Stomach (tissue), 9 donors: ENCODE results near the gene JPH3. TPM values are rescaled to one million over a fixed set of nuclear protein-coding genes. Genes with fewer than 3 reads are reported as not detected.

ENCODE experiments used
- DNase-seq, 2 donors: peaks; one replicate each; pipeline versions ENCODE4 v3.0.0 to v3.0.0-alpha.2; 2013 to 2019
- H3K27ac ChIP-seq, 5 donors: fragments of 200-600 bp in 4 of 5; sonication (generic) in 4 of 5; one replicate each; pipeline ENCODE4 v1.5.1; 2013 to 2019; ENCODE audit warnings: mild to moderate bottlenecking in 1 of 5, moderate library complexity in 1 of 5
- H3K27me3 ChIP-seq, 3 donors: fragments of 200-600 bp; sonication (generic); one replicate each; pipeline ENCODE4 v1.5.1; 2017 to 2019; ENCODE audit warnings: mixed run types in 1 of 3
- H3K36me3 ChIP-seq, 4 donors: fragments of 200-600 bp; sonication (generic); 1 replicate in 3 of 4; 2 replicates in 1 of 4; pipeline ENCODE4 v1.5.1; 2016 to 2019
- H3K4me1 ChIP-seq, 4 donors: fragments of 200-600 bp; sonication (generic); one replicate each; pipeline ENCODE4 v1.5.1; 2016 to 2019
- H3K4me3 ChIP-seq, 4 donors: fragments of 200-600 bp; sonication (generic) in 3 of 4; one replicate each; pipeline ENCODE4 v1.5.1; 2016 to 2019; ENCODE audit warnings: mild to moderate bottlenecking in 1 of 4
- H3K9me3 ChIP-seq, 4 donors: fragments of 200-600 bp; sonication (generic); one replicate each; pipeline ENCODE4 v1.5.1; 2016 to 2019
- CTCF ChIP-seq, 7 experiments: fragments of 450-650 bp in 4 of 7; fragments of 200-600 bp in 3 of 7; sonication (generic) in 3 of 7; IDR thresholded peaks; one replicate each; pipeline ENCODE4 v1.5.1; 2016 to 2019; ENCODE audit warnings: antibody characterized with exemption in 7 of 7, control low read depth in 2 of 7, mild to moderate bottlenecking in 1 of 7
- EP300 ChIP-seq: sonication (generic); formaldehyde crosslinking; IDR thresholded peaks from one replicate; pipeline ENCODE4 v1.6.1; 2017; ENCODE audit warnings: antibody characterized with exemption
- POLR2A ChIP-seq, 4 donors: fragments of 450-650 bp; IDR thresholded peaks; one replicate each; pipeline ENCODE4 v1.6.1; 2016; ENCODE audit warnings: antibody characterized with exemption in 4 of 4, control low read depth in 2 of 4, mild to moderate bottlenecking in 1 of 4, moderate library complexity in 1 of 4
- POLR2AphosphoS5 ChIP-seq, 3 donors: sonication (generic); formaldehyde crosslinking; IDR thresholded peaks; one replicate each; pipeline ENCODE4 v1.6.1; 2016; ENCODE audit warnings: antibody characterized with exemption in 3 of 3
- WGBS, 5 donors: extraction: QIAGEN DNeasy Blood & Tissue Kit in 3 of 5; methylation state at CpG; one replicate each; pipeline versions ENCODE4 v1.1.5 to v1.1.7; 2013 to 2018; 5-methylcytosine and 5-hydroxymethylcytosine counted together
- intact Hi-C: fragments of 100-400 bp; cut with DNase I; formaldehyde crosslinking; loops from one replicate; pipeline ENCODE4 v1.15.1; 2023; ENCODE audit warnings: low total_unique reads
- polyA plus RNA-seq, 3 donors: library from polyadenylated mRNA; stranded (reverse); fragments of 200-250 nt; gene quantifications; one replicate each; pipeline ENCODE4 v1.2.3, GENCODE V29; 2013
- total RNA-seq, 5 donors: library from RNA; depleted of rRNA; stranded (reverse); fragments of >200 nt; gene quantifications; one replicate each; pipeline versions ENCODE4 v1.1.0 to v1.2.3, GENCODE V29; 2014 to 2016
- donor health status: healthy with polysubstance abuse.
- donor health status: Bipolar disorder and iron deficiency.
- donor health status: healthy.

Gene JPH3
- total and polyA plus RNA-seq, 8 donors: 0.31 to 1.3 (median 0.66) TPM; not detected in 2

GRCh38 chr16:87626905-87627304 lies 24.6 kb downstream of the JPH3 start:
- WGBS, 5 donors: 74 to 79% (median 77%) methylated on average over 6 of the region's 6 CpGs
- Histone ChIP-seq H3K27ac (no peak overlapping the region), H3K4me3 (no peak overlapping the region), H3K36me3 (no peaks in the 10 kb centered on the region), H3K4me1 (no peaks in the 10 kb centered on the region), H3K9me3 (peaks cover 0 to 18% (median 15%) of the 10 kb centered on the region in 4 donors), H3K27me3 (peaks cover 0 to 43% (median 8%) of the 10 kb centered on the region in 3 donors)
- no peak for DNase-seq
- TF ChIP-seq CTCF (IDR thresholded peaks at IDR 0.05) (no peak), EP300 (no peak), POLR2A (IDR thresholded peaks at IDR 0.05) (no peak), POLR2AphosphoS5 (IDR thresholded peaks at IDR 0.05) (no peak)
- intact Hi-C loops: no loop called here

GRCh38 chr16:87627542-87628245 lies 25.4 kb downstream of the JPH3 start:
- 49 to 72% (median 64%) methylated on average over 4 to 14 of the region's 14 CpGs for WGBS, 5 donors

GRCh38 chr16:87628246-87628923 lies 26.1 kb downstream of the JPH3 start:
- H3K36me3 ChIP-seq: no peaks in the 10 kb centered on the region
- TF ChIP-seq POLR2A (IDR thresholded peaks at IDR 0.05) (no peak), EP300 (no peak), POLR2AphosphoS5 (IDR thresholded peaks at IDR 0.05) (no peak), CTCF (IDR thresholded peaks at IDR 0.05) (no peak)
- intact Hi-C loops: no loop called here
- no peaks in the 10 kb centered on the region for H3K4me1 ChIP-seq
- no peak for DNase-seq
- no peak overlapping the region for H3K27ac ChIP-seq
- 84 to 88% (median 86%) methylated on average over 14 to 25 of the region's 25 CpGs for WGBS, 5 donors
- H3K4me3 ChIP-seq: no peak overlapping the region
- H3K27me3 ChIP-seq: peaks cover 0 to 32% (median 8%) of the 10 kb centered on the region in 3 donors
- H3K9me3 ChIP-seq: peaks cover 0 to 18% (median 15%) of the 10 kb centered on the region in 4 donors

More at GRCh38 chr16:87627542-87628245, 25.4 kb downstream of the JPH3 start:
- H3K4me3 ChIP-seq: no peak overlapping the region
- peaks cover 0 to 37% (median 8%) of the 10 kb centered on the region in 3 donors for H3K27me3 ChIP-seq
- TF ChIP-seq CTCF (IDR thresholded peaks at IDR 0.05): no peak
- TF ChIP-seq POLR2AphosphoS5 (IDR thresholded peaks at IDR 0.05): no peak
- no peak for TF ChIP-seq EP300
- no peak for TF ChIP-seq POLR2A (IDR thresholded peaks at IDR 0.05)
- intact Hi-C loops: no loop called here
- DNase-seq: no peak
- H3K4me1 ChIP-seq: no peaks in the 10 kb centered on the region
- no peaks in the 10 kb centered on the region for H3K36me3 ChIP-seq
- peaks cover 0 to 18% (median 15%) of the 10 kb centered on the region in 4 donors for H3K9me3 ChIP-seq
- no peak overlapping the region for H3K27ac ChIP-seq

- TF ChIP-seq CTCF (IDR thresholded peaks at IDR 0.05) (no peak), POLR2AphosphoS5 (IDR thresholded peaks at IDR 0.05) (no peak), EP300 (no peak), POLR2A (IDR thresholded peaks at IDR 0.05) (no peak)
- H3K9me3 ChIP-seq: peaks cover 0 to 18% (median 15%) of the 10 kb centered on the region in 4 donors
- WGBS, 5 donors: 69 to 79% (median 76%) methylated on average over 5 to 7 of the region's 7 CpGs
- intact Hi-C loops: no loop called here
- H3K27me3 ChIP-seq: peaks cover 0 to 32% (median 8%) of the 10 kb centered on the region in 3 donors
- no peak overlapping the region for H3K4me3 ChIP-seq
- H3K27ac ChIP-seq: no peak overlapping the region
- no peak for DNase-seq
- no peaks in the 10 kb centered on the region for H3K36me3 ChIP-seq
- H3K4me1 ChIP-seq: no peaks in the 10 kb centered on the region
Measured at GRCh38 chr16:87628940-87629339, 26.6 kb downstream of the JPH3 start.
